GM12875 (cell line): Measurements from ENCODE around the gene SREBF2.
"Not testable (repeated sequence)": the region's sequence is repeated elsewhere in the genome, so short reads cannot be mapped to it uniquely, and the experiment has no call there.

Experiments used
- H3K4me3 ChIP-seq: one replicate; pipeline ENCODE4 v1.5.1; 2011; ENCODE audit warnings: low read depth, low read length, control low read depth
- CTCF ChIP-seq: IDR thresholded peaks from 2 replicates; pipeline ENCODE4 v1.5.1; 2011; ENCODE audit warnings: low read depth, mild to moderate bottlenecking, control low read depth, inconsistent platforms, low read length, moderate library complexity, borderline replicate concordance; ENCODE audit not compliant: insufficient read depth

The SREBF2 gene

GRCh38 chr22:41868556-41868955 lies 35.7 kb downstream of the SREBF2 start:
- no peak overlapping the region for H3K4me3 ChIP-seq
- TF ChIP-seq CTCF, result no peak

- not testable (repeated sequence) for H3K4me3 ChIP-seq
These were observed 37.2 kb downstream of the SREBF2 start for GRCh38 chr22:41870081-41870480.

GRCh38 chr22:41870786-41871185 lies 37.9 kb downstream of the SREBF2 start:
- TF ChIP-seq CTCF, result no peak
- H3K4me3 ChIP-seq, result no peak overlapping the region

- H3K4me3 ChIP-seq, result no peak overlapping the region
- no peak for TF ChIP-seq CTCF
These were observed 40.5 kb downstream of the SREBF2 start for GRCh38 chr22:41873391-41873790.

- H3K4me3 ChIP-seq, result no peak overlapping the region
- no peak for TF ChIP-seq CTCF
These were observed 41.2 kb downstream of the SREBF2 start for GRCh38 chr22:41874090-41874489.

- TF ChIP-seq CTCF, result no peak
- H3K4me3 ChIP-seq, result no peak overlapping the region
These were observed 42.8 kb downstream of the SREBF2 start for GRCh38 chr22:41875531-41876270.

GRCh38 chr22:41876275-41876674 lies 43.4 kb downstream of the SREBF2 start:
- no peak overlapping the region for H3K4me3 ChIP-seq
- no peak for TF ChIP-seq CTCF
